Heart left ventricle (tissue), 16 donors: Measurements from ENCODE around the gene BCKDK. TPM values are rescaled to one million over a fixed set of nuclear protein-coding genes. Genes with fewer than 3 reads are reported as not detected.
"Not testable (repeated sequence)": the region's sequence is repeated elsewhere in the genome, so short reads cannot be mapped to it uniquely, and the experiment has no call there.

Experiments used
- ATAC-seq, 4 donors: fragments of 200-7000 bp; cut with Tn5 transposase; one replicate each; pipeline ENCODE4 v1.9.1; 2020 to 2022; ENCODE audit warnings: moderate library complexity in 4 of 4, mild to moderate bottlenecking in 3 of 4, moderate number of reproducible peaks in 1 of 4
- DNase-seq, 5 donors: peaks; one replicate each; pipeline ENCODE4 v3.0.0-alpha.2; 2020
- H3K27ac ChIP-seq, 12 donors: fragments of 200-600 bp; sonication (generic) in 4 of 12; one replicate each; pipeline versions ENCODE4 v1.5.0 to v1.8.0; 2016 to 2022; ENCODE audit warnings: mild to moderate bottlenecking in 2 of 12
- H3K27me3 ChIP-seq, 9 donors: fragments of 200-600 bp; sonication (generic) in 2 of 9; one replicate each; pipeline versions ENCODE4 v1.5.1 to v1.8.0; 2016 to 2022; ENCODE audit warnings: mild to moderate bottlenecking in 3 of 9
- H3K36me3 ChIP-seq, 9 donors: fragments of 200-600 bp; sonication (generic) in 2 of 9; one replicate each; pipeline versions ENCODE4 v1.5.0 to v1.8.0; 2018 to 2022; ENCODE audit warnings: mild to moderate bottlenecking in 2 of 9
- H3K4me1 ChIP-seq, 12 donors: fragments of 200-600 bp; sonication (generic) in 4 of 12; one replicate each; pipeline versions ENCODE4 v1.5.0 to v1.8.0; 2016 to 2022; ENCODE audit warnings: mild to moderate bottlenecking in 3 of 12
- H3K4me3 ChIP-seq, 12 donors: fragments of 200-600 bp; sonication (generic) in 4 of 12; one replicate each; pipeline versions ENCODE4 v1.5.0 to v1.8.0; 2017 to 2022; ENCODE audit warnings: mild to moderate bottlenecking in 9 of 12, moderate library complexity in 4 of 12
- H3K9me3 ChIP-seq, 12 donors: fragments of 200-600 bp; sonication (generic) in 4 of 12; one replicate each; pipeline versions ENCODE4 v1.5.0 to v1.8.0; 2016 to 2022; ENCODE audit warnings: mild to moderate bottlenecking in 1 of 12
- POLR2A ChIP-seq, 2 donors: fragments of 450-650 bp; IDR thresholded peaks; one replicate each; pipeline ENCODE4 v1.6.1; 2017; ENCODE audit warnings: antibody characterized with exemption in 2 of 2, mild to moderate bottlenecking in 2 of 2, moderate library complexity in 2 of 2
- WGBS, 4 donors: extraction: QIAGEN DNeasy Blood & Tissue Kit in 2 of 4; methylation state at CpG; one replicate each; pipeline versions ENCODE4 v1.1.5 to v1.1.7; 2013 to 2018; 5-methylcytosine and 5-hydroxymethylcytosine counted together
- intact Hi-C, 10 donors: fragments of 100-400 bp; cut with DNase I; formaldehyde crosslinking; loops; one replicate each; pipeline versions ENCODE4 v1.11.1 to v1.14.2; 2022
- polyA plus RNA-seq, 2 donors: library from polyadenylated mRNA; stranded (reverse); fragments of 200-250 nt; gene quantifications; one replicate each; pipeline ENCODE4 v1.2.3, GENCODE V29; 2013
- total RNA-seq, 9 donors: library from RNA; depleted of rRNA in 2 of 9; stranded (reverse); fragments of >200 nt in 2 of 9; fragmentation: NEBNext Ultra II Directional in 3 of 9; extraction: Animal tissue kit (Norgen Biotek cat#: 25700) in 3 of 9; gene quantifications; one replicate each; pipeline versions ENCODE4 v1.1.0 to v1.2.4, GENCODE V29; 2016 to 2023
- TF ChIP-seq, protein P1 (sequence below), 12 donors: fragments of 200-600 bp; sonication (generic) in 4 of 12; IDR thresholded peaks; one replicate each; pipeline versions ENCODE4 v1.5.0 to v1.8.0; 2018 to 2022; ENCODE audit warnings: antibody characterized with exemption in 12 of 12, mild to moderate bottlenecking in 5 of 12
- donor health status: ischemic (EF 13 %, LVEDD 7.1; RV severe dilation, severe dysfunction).
- donor health status: healthy with polysubstance abuse.
- donor health status: DM: no; HTN: yes; CAD: no.
- donor health status: DM: no; HTN: no; CAD: no.
- donor health status: ischemic (EF 25% LVEDD 6.9; RV normal size, moderate dysfunction).
- donor health status: ischemic (EF 25% LVEDD 5.7; RV mildly dilated, moderate dysfunction).
- donor health status: healthy.
- donor health status: DM: yes; HTN: yes; CAD: no.
- donor health status: ischemic (EF 35%, LVEDD 5.7; RV mildly dilated, moderate dysfunction).
- donor health status: nonischemic (EF 11% LVEDD 7.7; RV severe dilation, severe dysfunction).
- donor health status: DM: yes; HTN: yes; CAD: no.
- donor health status: PGD.
- donor health status: ischemic (EF 29% LVEDD 5.4; RV normal size, mild dysfunction).
- donor health status: nonischemic (EF 23%, LVEDD 6.1; RV moderate dilation, normal function).

The BCKDK gene
- total and polyA plus RNA-seq, 11 donors, result 42.6 to 134 (median 67.5) TPM

GRCh38 chr16:31138621-31139578 lies 30.7 kb downstream of the BCKDK start:
- Histone ChIP-seq H3K4me1 (peaks cover 3 to 53% (median 30%) of the 10 kb centered on the region in 12 donors), H3K9me3 (no peaks in the 10 kb centered on the region), H3K27ac (peak overlapping the region in 4 of 12 donors; percentile 22 to 60 (median 34)), H3K27me3 (no peaks in the 10 kb centered on the region), H3K36me3 (no peaks in the 10 kb centered on the region), H3K4me3 (peak overlapping the region in 4 of 12 donors; percentile 4 to 15 (median 7))
- TF ChIP-seq, protein P1, sequence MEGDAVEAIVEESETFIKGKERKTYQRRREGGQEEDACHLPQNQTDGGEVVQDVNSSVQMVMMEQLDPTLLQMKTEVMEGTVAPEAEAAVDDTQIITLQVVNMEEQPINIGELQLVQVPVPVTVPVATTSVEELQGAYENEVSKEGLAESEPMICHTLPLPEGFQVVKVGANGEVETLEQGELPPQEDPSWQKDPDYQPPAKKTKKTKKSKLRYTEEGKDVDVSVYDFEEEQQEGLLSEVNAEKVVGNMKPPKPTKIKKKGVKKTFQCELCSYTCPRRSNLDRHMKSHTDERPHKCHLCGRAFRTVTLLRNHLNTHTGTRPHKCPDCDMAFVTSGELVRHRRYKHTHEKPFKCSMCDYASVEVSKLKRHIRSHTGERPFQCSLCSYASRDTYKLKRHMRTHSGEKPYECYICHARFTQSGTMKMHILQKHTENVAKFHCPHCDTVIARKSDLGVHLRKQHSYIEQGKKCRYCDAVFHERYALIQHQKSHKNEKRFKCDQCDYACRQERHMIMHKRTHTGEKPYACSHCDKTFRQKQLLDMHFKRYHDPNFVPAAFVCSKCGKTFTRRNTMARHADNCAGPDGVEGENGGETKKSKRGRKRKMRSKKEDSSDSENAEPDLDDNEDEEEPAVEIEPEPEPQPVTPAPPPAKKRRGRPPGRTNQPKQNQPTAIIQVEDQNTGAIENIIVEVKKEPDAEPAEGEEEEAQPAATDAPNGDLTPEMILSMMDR (IDR thresholded peaks at IDR 0.05), result no peak
- no peak for TF ChIP-seq POLR2A (IDR thresholded peaks at IDR 0.05)
- ATAC-seq (peak in 2 of 4 donors; percentile 3), DNase-seq (peak in 3 of 5 donors; percentile 61 to 75 (median 71))
- WGBS, 4 donors, result 35 to 42% (median 39%) methylated on average over 21 to 27 of the region's 27 CpGs
- intact Hi-C loops, result no loop called here

GRCh38 chr16:31141071-31141469 lies 32.9 kb downstream of the BCKDK start:
- intact Hi-C loops, result loop anchor here in 9 of 10 donors (5.0 to 10.0 kb wide), 7 partner anchors 34 to 304 kb away; partner anchors contain the start of genes HSD3B7 (in 4 of the 9), BCKDK (in 3 of the 9), SETD1A (in 1 of the 9) and STX4 (in 1 of the 9)
- H3K4me3 ChIP-seq, result peak overlapping the region in 2 of 12 donors; percentile 56 to 67
- ATAC-seq, H3K9me3 ChIP-seq, H3K27me3 ChIP-seq, H3K36me3 ChIP-seq: not testable (repeated sequence)
- H3K4me1 ChIP-seq, result peaks cover 3 to 39% (median 27%) of the 10 kb centered on the region in 12 donors
- peak in 1 of 5 donors; percentile 11 for DNase-seq
- H3K27ac ChIP-seq, result peak overlapping the region in 10 of 12 donors; percentile 58 to 91 (median 80)
- 91 to 93% (median 92%) methylated on average over 9 of the region's 9 CpGs for WGBS, 4 donors

DNA sequence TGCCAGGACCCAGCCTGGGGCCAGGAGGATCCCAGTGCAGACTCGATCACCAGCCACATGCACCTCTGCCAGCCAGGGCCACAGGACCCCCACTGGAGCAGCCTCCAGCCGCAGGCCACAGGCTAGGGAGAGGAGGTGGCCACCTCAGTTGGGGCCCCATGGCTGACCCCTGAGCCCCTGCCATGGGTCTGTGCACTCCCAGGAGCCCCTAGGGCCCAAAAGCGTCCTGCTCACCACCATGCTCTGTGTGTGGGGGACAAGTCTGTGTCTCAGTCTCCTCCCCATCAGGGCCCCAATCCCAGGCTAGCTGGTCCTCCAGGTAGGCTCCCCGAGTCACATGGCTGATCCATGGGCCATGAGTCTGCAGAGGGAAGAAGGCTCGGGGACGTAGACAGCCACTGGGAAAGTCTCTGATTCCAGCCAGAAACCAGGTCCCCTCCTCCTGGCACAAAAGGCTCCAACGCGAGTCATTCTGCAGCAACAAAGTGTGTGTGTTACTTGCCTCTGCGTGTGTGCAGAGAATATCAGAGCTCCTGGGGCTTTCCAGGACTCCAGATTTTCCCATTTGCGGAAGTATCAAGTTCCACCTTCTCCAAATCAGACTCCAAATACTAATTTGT lies 33.4 kb downstream of the BCKDK start:
- ATAC-seq (peak in 3 of 4 donors; percentile 0 to 2 (median 0)), DNase-seq (peak in 3 of 5 donors; percentile 27 to 65 (median 57))
- intact Hi-C loops, result loop anchor here (1.0 to 10.0 kb wide), 16 partner anchors 23 to 303 kb away; partner anchors contain the start of genes HSD3B7 (in 6 of the 10), BCKDK (in 4 of the 10), STX4 (in 3 of the 10) and VKORC1 (in 3 of the 10)
- no peak for TF ChIP-seq POLR2A (IDR thresholded peaks at IDR 0.05)
- TF ChIP-seq, protein P1 (IDR thresholded peaks at IDR 0.05), result no peak
- no peaks in the 10 kb centered on the region for H3K9me3 ChIP-seq
- H3K27ac ChIP-seq, result peak overlapping the region in 11 of 12 donors; percentile 58 to 91 (median 79)
- H3K4me3 ChIP-seq, result peak overlapping the region in 10 of 12 donors; percentile 9 to 67 (median 54)
- H3K36me3 ChIP-seq, result no peaks in the 10 kb centered on the region
- no peaks in the 10 kb centered on the region for H3K27me3 ChIP-seq
- H3K4me1 ChIP-seq, result peaks cover 3 to 39% (median 27%) of the 10 kb centered on the region in 12 donors
- 27 to 30% (median 28%) methylated on average over 9 to 10 of the region's 10 CpGs for WGBS, 4 donors
